ENCODE data around the gene CRAT.

DNA sequence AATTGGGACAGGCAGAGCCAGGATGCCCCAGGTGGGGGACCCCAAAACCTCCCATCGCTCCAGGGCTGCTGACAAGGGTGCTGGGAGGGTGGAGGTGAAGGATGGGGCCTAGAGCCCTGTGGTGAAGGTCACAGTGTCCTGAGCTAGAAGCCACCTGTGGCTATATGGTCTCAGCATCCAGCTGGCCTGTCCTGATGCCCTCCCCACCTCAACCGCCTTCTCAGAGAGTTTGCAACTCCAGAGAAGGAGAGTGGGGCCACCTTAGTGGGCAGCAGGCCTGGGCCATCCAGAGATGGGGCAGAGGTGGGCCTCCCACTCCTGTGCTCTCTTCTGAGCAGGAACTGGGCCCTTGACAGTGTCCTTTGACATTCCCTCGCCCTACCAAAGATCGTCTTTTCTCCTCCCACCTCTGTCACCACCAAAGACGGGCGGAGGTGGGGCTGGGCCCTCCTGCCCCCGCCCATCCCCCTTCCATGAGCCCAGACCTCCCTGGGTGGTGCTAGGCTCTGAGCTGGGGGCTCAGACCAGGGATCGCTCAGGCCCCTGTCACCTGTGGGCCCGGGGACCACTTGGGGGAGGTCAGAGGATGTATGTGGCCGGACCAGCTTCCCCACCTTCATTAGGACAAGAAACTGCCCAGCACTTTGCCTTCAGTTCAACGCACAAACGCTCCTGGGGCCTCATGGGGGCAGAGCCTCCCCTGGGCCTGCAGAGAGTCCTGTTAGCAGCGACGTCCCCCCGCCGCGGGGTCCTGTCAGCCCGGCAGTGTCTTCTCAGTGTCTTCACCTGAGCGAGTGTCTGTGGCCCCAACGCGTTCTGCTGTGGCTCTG lies 39.7 kb downstream of the CRAT start:
- TF ChIP-seq, protein P1, sequence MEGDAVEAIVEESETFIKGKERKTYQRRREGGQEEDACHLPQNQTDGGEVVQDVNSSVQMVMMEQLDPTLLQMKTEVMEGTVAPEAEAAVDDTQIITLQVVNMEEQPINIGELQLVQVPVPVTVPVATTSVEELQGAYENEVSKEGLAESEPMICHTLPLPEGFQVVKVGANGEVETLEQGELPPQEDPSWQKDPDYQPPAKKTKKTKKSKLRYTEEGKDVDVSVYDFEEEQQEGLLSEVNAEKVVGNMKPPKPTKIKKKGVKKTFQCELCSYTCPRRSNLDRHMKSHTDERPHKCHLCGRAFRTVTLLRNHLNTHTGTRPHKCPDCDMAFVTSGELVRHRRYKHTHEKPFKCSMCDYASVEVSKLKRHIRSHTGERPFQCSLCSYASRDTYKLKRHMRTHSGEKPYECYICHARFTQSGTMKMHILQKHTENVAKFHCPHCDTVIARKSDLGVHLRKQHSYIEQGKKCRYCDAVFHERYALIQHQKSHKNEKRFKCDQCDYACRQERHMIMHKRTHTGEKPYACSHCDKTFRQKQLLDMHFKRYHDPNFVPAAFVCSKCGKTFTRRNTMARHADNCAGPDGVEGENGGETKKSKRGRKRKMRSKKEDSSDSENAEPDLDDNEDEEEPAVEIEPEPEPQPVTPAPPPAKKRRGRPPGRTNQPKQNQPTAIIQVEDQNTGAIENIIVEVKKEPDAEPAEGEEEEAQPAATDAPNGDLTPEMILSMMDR (conservative IDR thresholded peaks at IDR 0.05; ENCODE audit: low read depth, low read length), result no peak
- no peak for TF ChIP-seq EZH2 (IDR thresholded peaks at IDR 0.05; ENCODE audit: low read length, unreplicated experiment)
- TF ChIP-seq EZH2phosphoT487 (IDR thresholded peaks at IDR 0.05; ENCODE audit: borderline replicate concordance, low read length), result no peak
